Liver (tissue), 9 donors: ENCODE measurements around the gene SPRR2E. TPM values are rescaled to one million over a fixed set of nuclear protein-coding genes. Genes with fewer than 3 reads are reported as not detected.

Experiments
- DNase-seq: peaks from one replicate; pipeline ENCODE4 v3.0.0-alpha.2; 2017; ENCODE audit warnings: low spot score
- H3K27ac ChIP-seq, 2 donors: one replicate each; pipeline ENCODE4 v1.7.0; 2013; ENCODE audit warnings: inconsistent platforms in 2 of 2, low read length in 2 of 2, control low read depth in 1 of 2, low read depth in 1 of 2, mild to moderate bottlenecking in 1 of 2
- H3K27me3 ChIP-seq, 4 donors: one replicate each; pipeline versions ENCODE4 v1.6.1 to v1.7.0; 2013; ENCODE audit warnings: low read length in 3 of 4, inconsistent platforms in 1 of 4, mild to moderate bottlenecking in 1 of 4, moderate library complexity in 1 of 4; ENCODE audit not compliant: control insufficient read depth in 4 of 4, insufficient read depth in 4 of 4
- H3K36me3 ChIP-seq, 4 donors: one replicate each; pipeline versions ENCODE4 v1.6.1 to v1.7.0; 2013; ENCODE audit warnings: low read length in 3 of 4, mild to moderate bottlenecking in 3 of 4, low read depth in 1 of 4, moderate library complexity in 1 of 4; ENCODE audit not compliant: control insufficient read depth in 4 of 4, insufficient read depth in 3 of 4
- H3K4me1 ChIP-seq, 4 donors: one replicate each; pipeline versions ENCODE4 v1.6.1 to v1.7.0; 2013; ENCODE audit warnings: low read length in 3 of 4, mild to moderate bottlenecking in 3 of 4, moderate library complexity in 1 of 4; ENCODE audit not compliant: control insufficient read depth in 4 of 4, insufficient read depth in 4 of 4
- H3K4me3 ChIP-seq, 3 donors: one replicate each; pipeline versions ENCODE4 v1.6.1 to v1.7.0; 2013; ENCODE audit warnings: low read length in 3 of 3, control low read depth in 1 of 3, low read depth in 1 of 3, mild to moderate bottlenecking in 1 of 3
- H3K9ac ChIP-seq, 2 donors: one replicate each; pipeline ENCODE4 v1.7.0; 2013; ENCODE audit warnings: low read length in 2 of 2, mild to moderate bottlenecking in 2 of 2, moderate library complexity in 2 of 2, control low read depth in 1 of 2, low read depth in 1 of 2
- H3K9me3 ChIP-seq, 4 donors: one replicate each; pipeline versions ENCODE4 v1.6.1 to v1.7.0; 2013; ENCODE audit warnings: low read length in 3 of 4; ENCODE audit not compliant: control insufficient read depth in 4 of 4
- EGR1 ChIP-seq, 2 donors: IDR thresholded peaks; 2 replicates each; pipeline ENCODE4 v1.6.1; 2016 to 2018; ENCODE audit warnings: antibody characterized with exemption in 2 of 2, low read depth in 2 of 2
- FOXA1 ChIP-seq: IDR thresholded peaks from 2 replicates; pipeline ENCODE4 v1.6.1; 2016; ENCODE audit warnings: antibody characterized with exemption
- FOXA2 ChIP-seq: IDR thresholded peaks from 2 replicates; pipeline ENCODE4 v1.6.1; 2016; ENCODE audit warnings: antibody characterized with exemption
- HNF4A ChIP-seq, 2 donors: conservative IDR thresholded peaks; 2 replicates each; pipeline ENCODE4 v1.6.1; 2016; ENCODE audit warnings: antibody characterized with exemption in 2 of 2, mild to moderate bottlenecking in 2 of 2
- HNF4G ChIP-seq: IDR thresholded peaks from 2 replicates; pipeline ENCODE4 v1.6.1; 2016; ENCODE audit warnings: antibody characterized with exemption
- JUND ChIP-seq, 2 donors: IDR thresholded peaks; 2 replicates each; pipeline ENCODE4 v1.6.1; 2016; ENCODE audit warnings: antibody characterized with exemption in 2 of 2
- NR2F2 ChIP-seq: IDR thresholded peaks from 2 replicates; pipeline ENCODE4 v1.6.1; 2016; ENCODE audit warnings: antibody characterized with exemption
- RXRA ChIP-seq, 2 donors: IDR thresholded peaks; 2 replicates each; pipeline ENCODE4 v1.6.1; 2017 to 2018; ENCODE audit warnings: antibody characterized with exemption in 2 of 2, mild to moderate bottlenecking in 1 of 2
- SP1 ChIP-seq: IDR thresholded peaks from 2 replicates; pipeline ENCODE4 v1.6.1; 2018; ENCODE audit warnings: antibody characterized with exemption, mild to moderate bottlenecking
- TAF1 ChIP-seq: conservative IDR thresholded peaks from 2 replicates; pipeline ENCODE4 v1.6.1; 2016; ENCODE audit warnings: antibody characterized with exemption, mild to moderate bottlenecking
- YY1 ChIP-seq: IDR thresholded peaks from 2 replicates; pipeline ENCODE4 v1.6.1; 2016; ENCODE audit warnings: antibody characterized with exemption, mild to moderate bottlenecking
- WGBS: extraction: QIAGEN DNeasy Blood & Tissue Kit; methylation state at CpG from one replicate; pipeline ENCODE4 v1.1.7; 2013; 5-methylcytosine and 5-hydroxymethylcytosine counted together
- polyA plus RNA-seq, 2 donors: library from polyadenylated mRNA; stranded (reverse) in 1 of 2; unstranded in 1 of 2; fragments of 200-250 nt in 1 of 2; fragments of >200 nt in 1 of 2; fragmentation: Nextera tagmentation in 1 of 2; extraction: Ambion mirVana in 1 of 2; gene quantifications; one replicate each; pipeline versions ENCODE4 v1.2.1 to v1.2.3, GENCODE V29; 2013 to 2015
- total RNA-seq, 2 donors: library from RNA; depleted of rRNA; stranded (reverse); fragments of >200 nt; gene quantifications; one replicate each; pipeline ENCODE4 v1.2.3, GENCODE V29; 2014
- TF ChIP-seq, protein P1 (sequence below): IDR thresholded peaks from 2 replicates; pipeline ENCODE4 v1.6.1; 2016; ENCODE audit warnings: antibody characterized with exemption
- TF ChIP-seq, protein P2 (sequence below): fragments of 150-350 bp; IDR thresholded peaks from 2 replicates; pipeline ENCODE4 v1.5.1; 2017; ENCODE audit warnings: improper control_type of control experiment, low read depth, low read length; ENCODE audit not compliant: missing input control
- TF ChIP-seq, protein P3 (sequence below): IDR thresholded peaks from 2 replicates; pipeline ENCODE4 v1.6.1; 2016; ENCODE audit warnings: antibody characterized with exemption
- TF ChIP-seq, protein P4 (sequence below): IDR thresholded peaks from 2 replicates; pipeline ENCODE4 v1.6.1; 2016; ENCODE audit warnings: antibody characterized with exemption, mild to moderate bottlenecking
- donor health status: healthy.
- donor health status: healthy.
- donor health status: healthy.
- donor health status: healthy.
- donor health status: healthy.

Gene SPRR2E
- total and polyA plus RNA-seq, 4 donors = not detected

DNA sequence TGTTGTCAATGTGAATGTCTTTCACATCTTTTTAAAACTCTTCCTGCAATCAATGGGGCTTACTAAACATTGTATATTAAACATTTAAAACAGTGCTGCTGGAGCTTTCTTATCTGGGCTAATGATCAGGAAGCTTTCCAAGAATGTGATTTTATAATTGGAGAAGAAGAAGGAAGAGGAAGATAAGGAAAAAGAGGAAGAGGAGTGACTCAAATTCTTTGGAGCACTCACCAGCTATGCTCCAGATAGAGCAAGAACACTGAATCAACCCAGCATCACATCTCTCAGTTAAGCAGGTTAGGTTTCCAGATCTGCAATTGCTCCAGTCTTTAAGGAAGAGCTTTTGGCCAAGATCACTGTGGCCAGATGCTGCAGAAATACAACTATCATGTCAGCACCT, 1.4 kb upstream of the SPRR2E start:
- Histone ChIP-seq H3K4me3 (no peak overlapping the region), H3K9me3 (no peaks in the 10 kb centered on the region), H3K4me1 (no peaks in the 10 kb centered on the region), H3K9ac (no peak overlapping the region), H3K36me3 (no peaks in the 10 kb centered on the region), H3K27ac (no peak overlapping the region), H3K27me3 (no peaks in the 10 kb centered on the region)
- DNase-seq = no peak
- TF ChIP-seq, protein P1, sequence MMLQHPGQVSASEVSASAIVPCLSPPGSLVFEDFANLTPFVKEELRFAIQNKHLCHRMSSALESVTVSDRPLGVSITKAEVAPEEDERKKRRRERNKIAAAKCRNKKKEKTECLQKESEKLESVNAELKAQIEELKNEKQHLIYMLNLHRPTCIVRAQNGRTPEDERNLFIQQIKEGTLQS = no peak
- no peak for TF ChIP-seq EGR1 (IDR thresholded peaks at IDR 0.05; ENCODE audit: low read depth in 2 of 2)
- TF ChIP-seq TAF1 = no peak
- TF ChIP-seq NR2F2 = no peak
- TF ChIP-seq FOXA1 = no peak
- TF ChIP-seq RXRA (IDR thresholded peaks at IDR 0.05) = no peak
- no peak for TF ChIP-seq HNF4A (conservative IDR thresholded peaks at IDR 0.05)
- TF ChIP-seq FOXA2 = no peak

DNA sequence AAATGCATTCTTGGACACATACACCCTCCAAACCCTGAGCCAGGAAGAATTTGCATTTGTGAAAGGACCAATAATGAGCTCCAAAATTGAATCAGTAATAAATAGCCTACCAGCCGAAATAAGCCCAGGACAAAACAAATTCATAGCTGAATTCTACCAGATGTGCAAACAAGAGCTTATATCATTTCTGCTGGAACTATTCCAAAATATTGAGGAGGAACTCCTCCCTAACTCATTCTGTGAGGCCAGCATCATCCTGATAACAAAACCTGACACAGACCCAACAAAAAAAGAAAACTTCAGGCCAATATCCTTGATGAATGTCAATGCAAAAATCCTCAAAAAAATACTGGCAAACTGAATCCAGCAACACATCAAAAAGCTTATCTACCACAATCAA, 6.7 kb downstream of the SPRR2E start:
- Histone ChIP-seq H3K9me3 (no peaks in the 10 kb centered on the region), H3K4me3 (no peak overlapping the region), H3K36me3 (no peaks in the 10 kb centered on the region), H3K27ac (no peak overlapping the region), H3K27me3 (no peaks in the 10 kb centered on the region), H3K4me1 (no peaks in the 10 kb centered on the region), H3K9ac (no peak overlapping the region)
- TF ChIP-seq YY1 (no peak), TAF1 (no peak), HNF4G (no peak), SP1 (no peak)
- TF ChIP-seq, protein P2, sequence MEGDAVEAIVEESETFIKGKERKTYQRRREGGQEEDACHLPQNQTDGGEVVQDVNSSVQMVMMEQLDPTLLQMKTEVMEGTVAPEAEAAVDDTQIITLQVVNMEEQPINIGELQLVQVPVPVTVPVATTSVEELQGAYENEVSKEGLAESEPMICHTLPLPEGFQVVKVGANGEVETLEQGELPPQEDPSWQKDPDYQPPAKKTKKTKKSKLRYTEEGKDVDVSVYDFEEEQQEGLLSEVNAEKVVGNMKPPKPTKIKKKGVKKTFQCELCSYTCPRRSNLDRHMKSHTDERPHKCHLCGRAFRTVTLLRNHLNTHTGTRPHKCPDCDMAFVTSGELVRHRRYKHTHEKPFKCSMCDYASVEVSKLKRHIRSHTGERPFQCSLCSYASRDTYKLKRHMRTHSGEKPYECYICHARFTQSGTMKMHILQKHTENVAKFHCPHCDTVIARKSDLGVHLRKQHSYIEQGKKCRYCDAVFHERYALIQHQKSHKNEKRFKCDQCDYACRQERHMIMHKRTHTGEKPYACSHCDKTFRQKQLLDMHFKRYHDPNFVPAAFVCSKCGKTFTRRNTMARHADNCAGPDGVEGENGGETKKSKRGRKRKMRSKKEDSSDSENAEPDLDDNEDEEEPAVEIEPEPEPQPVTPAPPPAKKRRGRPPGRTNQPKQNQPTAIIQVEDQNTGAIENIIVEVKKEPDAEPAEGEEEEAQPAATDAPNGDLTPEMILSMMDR = no peak
- TF ChIP-seq, protein P1 = no peak
- TF ChIP-seq, protein P3, sequence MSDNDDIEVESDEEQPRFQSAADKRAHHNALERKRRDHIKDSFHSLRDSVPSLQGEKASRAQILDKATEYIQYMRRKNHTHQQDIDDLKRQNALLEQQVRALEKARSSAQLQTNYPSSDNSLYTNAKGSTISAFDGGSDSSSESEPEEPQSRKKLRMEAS = no peak
- 77% methylated on average over 1 of the region's 1 CpG for WGBS
- no peak for DNase-seq

DNA sequence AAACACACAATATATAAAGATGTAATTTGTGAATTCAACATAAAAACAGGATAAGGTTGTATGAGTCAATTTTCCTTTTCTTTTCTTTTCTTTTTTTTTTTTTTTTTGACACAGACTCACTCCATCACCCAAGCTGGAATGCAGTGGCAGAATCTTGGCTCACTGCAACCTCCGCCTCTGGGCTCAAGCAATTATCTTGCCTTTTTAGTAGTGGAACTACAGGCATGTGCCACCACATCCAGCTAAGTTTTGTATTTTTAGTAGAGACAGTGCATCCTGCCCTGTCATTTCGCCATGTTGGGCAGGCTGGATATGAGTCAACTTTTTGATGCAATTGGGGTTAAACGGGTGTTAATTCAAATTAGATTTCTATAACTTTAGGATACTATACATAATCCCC, 12.6 kb downstream of the SPRR2E start:
- Histone ChIP-seq H3K36me3 (no peaks in the 10 kb centered on the region), H3K9me3 (no peaks in the 10 kb centered on the region), H3K4me1 (no peaks in the 10 kb centered on the region), H3K4me3 (no peak overlapping the region), H3K27me3 (no peaks in the 10 kb centered on the region), H3K9ac (no peak overlapping the region), H3K27ac (no peak overlapping the region)
- WGBS = 85% methylated on average over 3 of the region's 3 CpGs
- DNase-seq = no peak
- TF ChIP-seq, protein P2 = no peak
- TF ChIP-seq SP1 (no peak), EGR1 (IDR thresholded peaks at IDR 0.05; ENCODE audit: low read depth in 2 of 2) (no peak), FOXA2 (no peak), FOXA1 (no peak), JUND (IDR thresholded peaks at IDR 0.05) (no peak), YY1 (no peak)
- TF ChIP-seq, protein P1 = no peak
- TF ChIP-seq, protein P4, sequence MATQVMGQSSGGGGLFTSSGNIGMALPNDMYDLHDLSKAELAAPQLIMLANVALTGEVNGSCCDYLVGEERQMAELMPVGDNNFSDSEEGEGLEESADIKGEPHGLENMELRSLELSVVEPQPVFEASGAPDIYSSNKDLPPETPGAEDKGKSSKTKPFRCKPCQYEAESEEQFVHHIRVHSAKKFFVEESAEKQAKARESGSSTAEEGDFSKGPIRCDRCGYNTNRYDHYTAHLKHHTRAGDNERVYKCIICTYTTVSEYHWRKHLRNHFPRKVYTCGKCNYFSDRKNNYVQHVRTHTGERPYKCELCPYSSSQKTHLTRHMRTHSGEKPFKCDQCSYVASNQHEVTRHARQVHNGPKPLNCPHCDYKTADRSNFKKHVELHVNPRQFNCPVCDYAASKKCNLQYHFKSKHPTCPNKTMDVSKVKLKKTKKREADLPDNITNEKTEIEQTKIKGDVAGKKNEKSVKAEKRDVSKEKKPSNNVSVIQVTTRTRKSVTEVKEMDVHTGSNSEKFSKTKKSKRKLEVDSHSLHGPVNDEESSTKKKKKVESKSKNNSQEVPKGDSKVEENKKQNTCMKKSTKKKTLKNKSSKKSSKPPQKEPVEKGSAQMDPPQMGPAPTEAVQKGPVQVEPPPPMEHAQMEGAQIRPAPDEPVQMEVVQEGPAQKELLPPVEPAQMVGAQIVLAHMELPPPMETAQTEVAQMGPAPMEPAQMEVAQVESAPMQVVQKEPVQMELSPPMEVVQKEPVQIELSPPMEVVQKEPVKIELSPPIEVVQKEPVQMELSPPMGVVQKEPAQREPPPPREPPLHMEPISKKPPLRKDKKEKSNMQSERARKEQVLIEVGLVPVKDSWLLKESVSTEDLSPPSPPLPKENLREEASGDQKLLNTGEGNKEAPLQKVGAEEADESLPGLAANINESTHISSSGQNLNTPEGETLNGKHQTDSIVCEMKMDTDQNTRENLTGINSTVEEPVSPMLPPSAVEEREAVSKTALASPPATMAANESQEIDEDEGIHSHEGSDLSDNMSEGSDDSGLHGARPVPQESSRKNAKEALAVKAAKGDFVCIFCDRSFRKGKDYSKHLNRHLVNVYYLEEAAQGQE = no peak
- TF ChIP-seq, protein P3 = no peak
